Lung (tissue), 12 donors: ENCODE results near the gene CHAF1B. TPM values are rescaled to one million over a fixed set of nuclear protein-coding genes. Genes with fewer than 3 reads are reported as not detected.

Source experiments
- ATAC-seq: fragments of 200-7000 bp; cut with Tn5 transposase; one replicate; pipeline ENCODE4 v1.9.1; 2020; ENCODE audit warnings: moderate number of reproducible peaks; ENCODE audit not compliant: insufficient read depth, low FRiP score
- DNase-seq, 3 donors: peaks; one replicate each; pipeline ENCODE4 v3.0.0-alpha.2; 2013 to 2017
- H3K27ac ChIP-seq, 2 donors: one replicate each; pipeline ENCODE4 v1.5.1; 2013; ENCODE audit warnings: mild to moderate bottlenecking in 2 of 2, moderate library complexity in 2 of 2, control low read depth in 1 of 2, inconsistent platforms in 1 of 2, low read depth in 1 of 2, low read length in 1 of 2
- H3K27me3 ChIP-seq, 3 donors: one replicate each; pipeline ENCODE4 v1.5.1; 2013; ENCODE audit warnings: low read length in 2 of 3; ENCODE audit not compliant: control insufficient read depth in 3 of 3, insufficient read depth in 3 of 3
- H3K36me3 ChIP-seq, 4 donors: one replicate each; pipeline ENCODE4 v1.5.1; 2013; ENCODE audit warnings: low read length in 4 of 4, mild to moderate bottlenecking in 1 of 4, moderate library complexity in 1 of 4; ENCODE audit not compliant: control insufficient read depth in 4 of 4, insufficient read depth in 4 of 4
- H3K4me1 ChIP-seq, 5 donors: one replicate each; pipeline ENCODE4 v1.5.1; 2013; ENCODE audit warnings: low read length in 5 of 5, mild to moderate bottlenecking in 2 of 5, moderate library complexity in 1 of 5; ENCODE audit not compliant: control insufficient read depth in 5 of 5, insufficient read depth in 5 of 5
- H3K4me3 ChIP-seq: one replicate; pipeline ENCODE4 v1.5.1; 2013; ENCODE audit warnings: mild to moderate bottlenecking, control low read depth, moderate library complexity
- H3K9ac ChIP-seq, 2 donors: one replicate each; pipeline ENCODE4 v1.5.1; 2013; ENCODE audit warnings: low read length in 2 of 2, control low read depth in 1 of 2; ENCODE audit not compliant: insufficient read depth in 1 of 2
- H3K9me3 ChIP-seq, 4 donors: one replicate each; pipeline ENCODE4 v1.5.1; 2013; ENCODE audit warnings: low read length in 3 of 4, mild to moderate bottlenecking in 1 of 4, moderate library complexity in 1 of 4; ENCODE audit not compliant: control insufficient read depth in 4 of 4, insufficient read depth in 3 of 4
- WGBS, 2 donors: extraction: QIAGEN DNeasy Blood & Tissue Kit; methylation state at CpG; one replicate each; pipeline ENCODE4 v1.1.7; 2013; 5-methylcytosine and 5-hydroxymethylcytosine counted together
- polyA plus RNA-seq, 2 donors: library from polyadenylated mRNA; stranded (reverse); fragments of 200-250 nt; gene quantifications; one replicate each; pipeline ENCODE4 v1.2.1, GENCODE V29; 2013
- total RNA-seq, 2 donors: library from RNA; depleted of rRNA in 1 of 2; stranded (reverse); fragments of >200 nt in 1 of 2; gene quantifications; one replicate each; pipeline ENCODE4 v1.2.1, GENCODE V29; 2014 to 2021
- TF ChIP-seq, protein P1 (sequence below): IDR thresholded peaks from 2 replicates; pipeline ENCODE4 v1.5.1; 2012; ENCODE audit warnings: mild to moderate bottlenecking; ENCODE audit errors: control extremely low read depth, extremely low read depth
- donor health status: control.
- donor health status: control.
- donor health status: Bipolar disorder and iron deficiency.
- donor health status: healthy.
- donor health status: DM: yes; HTN: yes; CAD: no.

Gene CHAF1B
- total and polyA plus RNA-seq, 4 donors, result 1.3 to 3.4 (median 1.6) TPM

DNA sequence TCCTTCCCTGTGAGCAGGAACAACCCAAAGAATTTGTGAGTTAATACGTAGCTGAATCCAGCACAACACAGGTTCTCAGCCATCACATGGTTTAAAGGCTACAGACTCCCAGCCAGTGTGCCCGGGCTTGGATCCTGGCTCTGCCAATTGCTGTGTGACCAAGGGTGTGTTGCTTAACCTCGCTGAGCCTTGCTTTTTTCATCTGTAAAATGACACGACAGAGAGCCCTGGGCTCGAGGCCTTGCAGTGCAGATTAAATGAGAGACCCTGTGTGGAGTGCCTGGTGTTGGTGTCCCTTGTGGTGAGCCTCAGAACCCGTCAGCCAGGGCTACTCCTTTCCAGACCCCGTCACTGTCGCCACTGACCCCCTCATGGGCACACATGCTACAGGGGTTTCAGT is 39.4 kb downstream of the CHAF1B start:
- Histone ChIP-seq H3K27ac (no peak overlapping the region), H3K9me3 (no peaks in the 10 kb centered on the region), H3K27me3 (no peaks in the 10 kb centered on the region), H3K9ac (no peak overlapping the region), H3K36me3 (no peaks in the 10 kb centered on the region), H3K4me1 (peaks cover 0 to 14% (median 5%) of the 10 kb centered on the region in 5 donors), H3K4me3 (no peak overlapping the region)
- ATAC-seq, result no peak
- WGBS, 2 donors, result 97% methylated on average over 8 of the region's 8 CpGs
- TF ChIP-seq, protein P1, sequence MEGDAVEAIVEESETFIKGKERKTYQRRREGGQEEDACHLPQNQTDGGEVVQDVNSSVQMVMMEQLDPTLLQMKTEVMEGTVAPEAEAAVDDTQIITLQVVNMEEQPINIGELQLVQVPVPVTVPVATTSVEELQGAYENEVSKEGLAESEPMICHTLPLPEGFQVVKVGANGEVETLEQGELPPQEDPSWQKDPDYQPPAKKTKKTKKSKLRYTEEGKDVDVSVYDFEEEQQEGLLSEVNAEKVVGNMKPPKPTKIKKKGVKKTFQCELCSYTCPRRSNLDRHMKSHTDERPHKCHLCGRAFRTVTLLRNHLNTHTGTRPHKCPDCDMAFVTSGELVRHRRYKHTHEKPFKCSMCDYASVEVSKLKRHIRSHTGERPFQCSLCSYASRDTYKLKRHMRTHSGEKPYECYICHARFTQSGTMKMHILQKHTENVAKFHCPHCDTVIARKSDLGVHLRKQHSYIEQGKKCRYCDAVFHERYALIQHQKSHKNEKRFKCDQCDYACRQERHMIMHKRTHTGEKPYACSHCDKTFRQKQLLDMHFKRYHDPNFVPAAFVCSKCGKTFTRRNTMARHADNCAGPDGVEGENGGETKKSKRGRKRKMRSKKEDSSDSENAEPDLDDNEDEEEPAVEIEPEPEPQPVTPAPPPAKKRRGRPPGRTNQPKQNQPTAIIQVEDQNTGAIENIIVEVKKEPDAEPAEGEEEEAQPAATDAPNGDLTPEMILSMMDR, result no peak
- no peak for DNase-seq

DNA sequence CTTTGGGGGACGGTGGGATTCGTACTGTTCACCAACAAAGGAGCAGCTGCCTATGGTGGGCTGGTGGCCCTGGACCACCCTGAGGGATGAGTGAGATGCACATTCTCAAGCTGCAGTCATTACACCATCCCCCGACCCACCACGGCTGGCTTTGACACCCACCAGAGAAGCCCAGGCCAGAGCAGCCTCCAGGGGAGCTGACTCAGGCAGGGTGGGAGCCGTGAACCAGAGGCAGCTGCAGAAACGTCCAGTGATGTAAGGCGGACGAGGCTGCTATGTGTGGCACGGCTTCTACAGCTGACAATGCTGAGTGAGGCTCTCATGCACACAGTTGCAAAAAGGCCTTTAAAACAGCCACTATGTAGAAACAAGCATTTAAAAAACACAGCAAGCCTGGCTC is 40.1 kb downstream of the CHAF1B start:
- 89% methylated on average over 9 of the region's 9 CpGs for WGBS, 2 donors
- ATAC-seq, result no peak

DNA sequence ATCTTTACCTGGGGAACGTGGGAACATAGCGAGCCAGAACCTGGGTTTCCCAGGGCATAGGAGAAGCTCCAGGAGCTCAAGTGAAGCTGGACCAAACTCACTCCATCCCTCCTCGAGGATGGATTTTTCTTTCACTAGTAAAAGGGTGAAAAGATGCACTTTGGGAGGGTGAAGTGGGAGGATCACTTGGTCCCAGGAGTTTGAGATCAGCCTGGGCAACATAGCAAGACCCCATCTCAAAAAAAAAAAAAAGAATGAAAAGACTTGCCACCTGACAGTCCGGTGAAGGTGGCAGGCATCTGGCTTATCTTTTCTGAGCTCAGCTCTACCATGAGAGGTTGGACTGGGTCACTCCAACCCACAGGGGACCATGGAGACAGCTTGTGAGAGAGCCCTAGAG is 42.3 kb downstream of the CHAF1B start:
- no peak overlapping the region for H3K4me3 ChIP-seq
- DNase-seq (no peak), ATAC-seq (no peak)
- no peaks in the 10 kb centered on the region for H3K27me3 ChIP-seq
- TF ChIP-seq, protein P1, result no peak
- H3K9me3 ChIP-seq, result no peaks in the 10 kb centered on the region
- WGBS, 2 donors, result 94% methylated on average over 4 of the region's 4 CpGs
- peaks cover 0 to 5% (median under 1%) of the 10 kb centered on the region in 5 donors for H3K4me1 ChIP-seq
- H3K27ac ChIP-seq, result no peak overlapping the region
- no peaks in the 10 kb centered on the region for H3K36me3 ChIP-seq
- no peak overlapping the region for H3K9ac ChIP-seq

More for the DNA sequence above, 40.1 kb downstream of the CHAF1B start:
- Histone ChIP-seq H3K9me3 (no peaks in the 10 kb centered on the region), H3K36me3 (no peaks in the 10 kb centered on the region), H3K9ac (no peak overlapping the region), H3K27ac (no peak overlapping the region), H3K27me3 (no peaks in the 10 kb centered on the region), H3K4me1 (peaks cover 0 to 11% (median 4%) of the 10 kb centered on the region in 5 donors), H3K4me3 (no peak overlapping the region)
- no peak for DNase-seq
- TF ChIP-seq, protein P1, result no peak
